Measurements from ENCODE around the gene ASCL4. TPM values are rescaled to one million over a fixed set of nuclear protein-coding genes. Genes with fewer than 3 reads are reported as not detected.
"Not testable (repeated sequence)": the region's sequence is repeated elsewhere in the genome, so short reads cannot be mapped to it uniquely, and the experiment has no call there.

Gene ASCL4
- total RNA-seq, result not detected
- total RNA-seq, result 0 reads per million in 2 donors

DNA sequence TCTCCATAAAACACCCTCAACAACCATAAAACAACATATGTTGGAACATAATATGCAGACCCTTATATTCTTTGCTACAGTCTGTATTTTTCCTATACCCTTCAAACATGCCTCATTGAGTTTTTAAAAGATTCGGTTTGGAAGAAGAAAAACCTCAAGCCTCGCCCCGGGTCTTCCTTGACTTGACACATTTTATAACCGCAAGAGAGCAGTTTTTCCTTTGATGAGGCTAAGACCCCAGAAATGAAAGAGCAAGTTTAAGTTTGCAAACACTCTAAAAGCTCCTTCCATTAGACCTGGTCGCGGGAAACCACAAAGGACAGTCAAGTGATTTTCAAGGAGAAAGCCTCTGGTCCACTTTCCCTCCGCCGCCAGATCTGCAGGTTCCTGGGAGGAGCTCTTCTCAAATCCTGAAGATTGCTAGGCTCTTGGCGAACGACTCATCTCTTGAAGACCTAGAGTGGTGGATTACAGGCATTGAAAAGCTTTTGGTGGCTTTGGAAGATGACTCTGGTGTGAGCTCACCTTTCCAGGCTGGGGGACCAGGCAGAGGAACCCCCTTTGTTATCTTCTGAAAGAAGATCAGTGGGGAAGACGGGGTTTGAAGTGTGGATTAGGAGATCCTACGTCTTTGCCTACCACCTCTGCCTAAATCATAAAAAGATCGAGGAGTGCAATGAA lies at the start of gene ASCL4:
Gene ASCL4, plus strand, starts transcription at position 356 of the 681 bp plus-strand sequence. CDS start 515 bp downstream, outside the sequence.
- ATAC-seq, result no peak
- H3K4me3 Mint-ChIP-seq, result peak within 1 kb of the TSS; percentile 73

DNA sequence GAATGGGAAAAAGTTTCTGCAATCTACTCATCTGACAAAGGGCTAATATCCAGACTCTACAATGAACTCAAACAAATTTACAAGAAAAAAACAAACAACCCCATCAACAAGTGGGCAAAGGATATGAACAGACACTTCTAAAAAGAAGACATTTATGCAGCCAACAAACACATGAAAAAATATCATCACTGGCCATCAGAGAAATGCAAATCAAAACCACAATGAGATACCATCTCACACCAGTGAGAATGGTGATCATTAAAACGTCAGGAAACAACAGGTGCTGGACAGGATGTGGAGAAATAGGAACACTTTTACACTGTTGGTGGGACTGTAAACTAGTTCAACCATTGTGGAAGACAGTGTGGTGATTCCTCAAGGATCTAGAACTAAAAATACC lies 47.2 kb upstream of the ASCL4 start:
- not testable (repeated sequence) for H3K9me3 ChIP-seq (ENCODE audit: control insufficient read depth, low read length, poor library complexity, severe bottlenecking); H3K4me3 Mint-ChIP-seq; ATAC-seq; DNase-seq; H3K36me3 Mint-ChIP-seq (ENCODE audit: low read depth); H3K4me1 Mint-ChIP-seq; H3K27ac Mint-ChIP-seq; H3K27me3 Mint-ChIP-seq

More for the DNA sequence above, at the start of gene ASCL4:
- Mint-ChIP-seq H3K27ac (no peak within 1 kb of the TSS), H3K27me3 (peaks cover 81% of the 10 kb centered on the region), H3K4me1 (peaks cover 13% of the 10 kb centered on the region), H3K36me3 (ENCODE audit: low read depth) (peaks cover 4% of the 10 kb centered on the region)
- H3K9me3 ChIP-seq (ENCODE audit: control insufficient read depth, low read length, poor library complexity, severe bottlenecking), result no peaks in the 10 kb centered on the region
- no peak for DNase-seq

DNA sequence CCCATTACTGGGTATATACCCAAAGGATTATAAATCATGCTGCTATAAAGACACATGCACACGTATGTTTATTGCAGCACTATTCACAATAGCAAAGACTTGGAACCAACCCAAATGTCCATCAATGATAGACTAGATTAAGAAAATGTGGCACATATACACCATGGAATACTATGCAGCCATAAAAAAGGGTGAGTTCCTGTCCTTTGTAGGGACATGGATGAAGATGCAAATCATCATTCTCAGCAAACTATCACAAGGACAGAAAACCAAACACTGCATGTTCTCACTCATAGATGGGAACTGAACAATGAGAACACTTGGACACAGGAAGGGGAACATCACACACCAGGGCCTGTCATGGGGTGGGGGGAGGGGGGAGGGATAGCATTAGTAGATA lies 46.8 kb upstream of the ASCL4 start:
- H3K4me1 Mint-ChIP-seq; H3K27me3 Mint-ChIP-seq; H3K9me3 ChIP-seq (ENCODE audit: control insufficient read depth, low read length, poor library complexity, severe bottlenecking); ATAC-seq; H3K4me3 Mint-ChIP-seq; DNase-seq; H3K27ac Mint-ChIP-seq; H3K36me3 Mint-ChIP-seq (ENCODE audit: low read depth): not testable (repeated sequence)

GRCh38 chr12:107730618-107731341 lies 43.7 kb upstream of the ASCL4 start:
- H3K4me3 Mint-ChIP-seq, result no peak overlapping the region
- ATAC-seq (no peak), DNase-seq (no peak)
- H3K4me1 Mint-ChIP-seq, result no peaks in the 10 kb centered on the region
- H3K27me3 Mint-ChIP-seq, result no peaks in the 10 kb centered on the region
- H3K27ac Mint-ChIP-seq, result no peak overlapping the region
- H3K36me3 Mint-ChIP-seq (ENCODE audit: low read depth), result peaks cover 10% of the 10 kb centered on the region
- H3K9me3 ChIP-seq (ENCODE audit: control insufficient read depth, low read length, poor library complexity, severe bottlenecking), result no peaks in the 10 kb centered on the region

DNA sequence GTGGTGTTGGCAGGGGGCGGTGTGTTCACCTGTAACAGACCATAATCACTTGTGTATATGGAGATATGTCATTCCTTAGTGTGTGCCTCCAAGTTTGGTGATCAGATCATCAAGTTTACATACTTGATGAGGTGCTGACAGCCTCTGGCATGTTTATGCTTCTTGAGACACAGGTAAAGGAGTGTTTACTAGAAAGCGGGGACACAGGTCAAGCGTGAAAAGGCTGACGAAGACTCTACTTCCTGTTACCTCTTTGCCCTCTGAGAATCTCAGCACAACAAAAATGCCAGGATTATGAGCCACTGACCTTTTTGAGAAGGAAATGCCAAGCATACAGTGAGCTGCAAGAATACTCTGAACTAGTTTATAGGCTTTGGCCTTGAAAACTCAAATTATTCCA lies 43.1 kb upstream of the ASCL4 start:
- peaks cover 13% of the 10 kb centered on the region for H3K36me3 Mint-ChIP-seq (ENCODE audit: low read depth)
- peak; percentile 54 for ATAC-seq

DNA sequence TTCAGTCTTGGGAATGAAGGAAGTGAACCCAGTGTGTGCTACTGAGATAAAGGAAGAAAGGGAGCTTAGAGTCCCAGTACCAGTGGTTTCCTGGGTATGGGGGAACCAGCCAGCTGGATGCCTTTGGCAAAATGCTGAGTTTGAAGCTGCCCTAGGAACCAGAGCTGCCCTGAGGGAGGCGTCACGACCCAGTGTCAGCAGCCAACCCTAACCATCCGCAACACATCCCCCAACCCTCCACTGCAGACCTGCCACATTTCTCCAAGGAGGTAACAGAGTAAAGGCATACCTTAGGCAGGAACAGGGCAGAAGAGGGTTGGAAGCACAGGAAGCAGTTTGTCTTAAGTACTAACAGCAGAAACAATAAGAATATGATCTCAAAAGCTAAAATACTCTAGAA lies 42.1 kb upstream of the ASCL4 start:
- Mint-ChIP-seq H3K27me3 (no peaks in the 10 kb centered on the region), H3K4me1 (peaks cover 7% of the 10 kb centered on the region), H3K36me3 (ENCODE audit: low read depth) (peaks cover 20% of the 10 kb centered on the region), H3K27ac (peak overlapping the region; percentile 32), H3K4me3 (no peak overlapping the region)
- ATAC-seq (no peak), DNase-seq (no peak)
- no peaks in the 10 kb centered on the region for H3K9me3 ChIP-seq (ENCODE audit: control insufficient read depth, low read length, poor library complexity, severe bottlenecking)

More for the DNA sequence above, 43.1 kb upstream of the ASCL4 start:
- Mint-ChIP-seq H3K4me1 (peaks cover 3% of the 10 kb centered on the region), H3K27ac (no peak overlapping the region), H3K27me3 (no peaks in the 10 kb centered on the region), H3K4me3 (no peak overlapping the region)
- no peaks in the 10 kb centered on the region for H3K9me3 ChIP-seq (ENCODE audit: control insufficient read depth, low read length, poor library complexity, severe bottlenecking)
- no peak for DNase-seq

DNA sequence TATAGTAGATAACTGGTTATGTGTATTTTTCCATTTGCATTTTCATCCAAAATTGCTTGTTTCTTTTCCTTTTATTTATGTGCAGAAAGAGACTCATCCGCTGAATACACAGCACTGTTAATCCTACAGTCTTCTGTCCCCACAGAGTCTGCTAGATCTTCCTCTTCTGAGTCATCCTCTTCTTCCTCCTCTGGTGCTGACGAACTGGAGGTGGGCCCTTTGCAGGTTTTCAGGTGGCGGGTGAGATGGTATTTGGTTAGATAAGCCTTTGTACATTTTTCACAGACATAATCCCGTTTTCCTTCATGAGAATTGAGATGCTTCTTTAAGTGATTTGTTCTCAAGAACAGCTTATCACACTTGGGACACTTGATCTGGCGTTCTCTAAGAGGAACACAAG lies 40.4 kb upstream of the ASCL4 start:
- no peaks in the 10 kb centered on the region for H3K27me3 Mint-ChIP-seq
- ATAC-seq (no peak), DNase-seq (no peak)
- H3K4me1 Mint-ChIP-seq, result peaks cover 7% of the 10 kb centered on the region
- no peak overlapping the region for H3K4me3 Mint-ChIP-seq
- H3K36me3 Mint-ChIP-seq (ENCODE audit: low read depth), result peaks cover 26% of the 10 kb centered on the region
- no peak overlapping the region for H3K27ac Mint-ChIP-seq
- H3K9me3 ChIP-seq (ENCODE audit: control insufficient read depth, low read length, poor library complexity, severe bottlenecking), result no peaks in the 10 kb centered on the region

GRCh38 chr12:107735763-107736162 lies 38.7 kb upstream of the ASCL4 start:
- Mint-ChIP-seq H3K27ac (peak overlapping the region; percentile 68), H3K27me3 (no peaks in the 10 kb centered on the region), H3K36me3 (ENCODE audit: low read depth) (peaks cover 29% of the 10 kb centered on the region), H3K4me3 (no peak overlapping the region), H3K4me1 (peaks cover 7% of the 10 kb centered on the region)
- no peaks in the 10 kb centered on the region for H3K9me3 ChIP-seq (ENCODE audit: control insufficient read depth, low read length, poor library complexity, severe bottlenecking)
- DNase-seq (no peak), ATAC-seq (no peak)

GRCh38 chr12:107736914-107737313 lies 37.6 kb upstream of the ASCL4 start:
- Mint-ChIP-seq H3K36me3 (ENCODE audit: low read depth) (peaks cover 33% of the 10 kb centered on the region), H3K27ac (peak overlapping the region; percentile 68), H3K4me1 (peaks cover 7% of the 10 kb centered on the region), H3K4me3 (no peak overlapping the region), H3K27me3 (no peaks in the 10 kb centered on the region)
- ATAC-seq (peak; percentile 84), DNase-seq (no peak)
- no peaks in the 10 kb centered on the region for H3K9me3 ChIP-seq (ENCODE audit: control insufficient read depth, low read length, poor library complexity, severe bottlenecking)

- Mint-ChIP-seq H3K4me1 (peaks cover 5% of the 10 kb centered on the region), H3K36me3 (ENCODE audit: low read depth) (peaks cover 7% of the 10 kb centered on the region), H3K27ac (no peak overlapping the region), H3K4me3 (no peak overlapping the region), H3K27me3 (no peaks in the 10 kb centered on the region)
- ATAC-seq (no peak), DNase-seq (no peak)
- H3K9me3 ChIP-seq (ENCODE audit: control insufficient read depth, low read length, poor library complexity, severe bottlenecking), result no peaks in the 10 kb centered on the region
Measured at GRCh38 chr12:107748472-107748871, 26.0 kb upstream of the ASCL4 start.

- ATAC-seq, result no peak
- H3K9me3 ChIP-seq (ENCODE audit: control insufficient read depth, low read length, poor library complexity, severe bottlenecking), result no peaks in the 10 kb centered on the region
- Mint-ChIP-seq H3K4me1 (peaks cover 5% of the 10 kb centered on the region), H3K27ac (no peak overlapping the region), H3K36me3 (ENCODE audit: low read depth) (peaks cover 6% of the 10 kb centered on the region), H3K27me3 (no peaks in the 10 kb centered on the region), H3K4me3 (no peak overlapping the region)
- no peak for DNase-seq
Measured at GRCh38 chr12:107749083-107749482, 25.4 kb upstream of the ASCL4 start.

GRCh38 chr12:107759410-107759809 lies 15.1 kb upstream of the ASCL4 start:
- H3K27ac Mint-ChIP-seq, result peak overlapping the region; percentile 86
- DNase-seq, result no peak
- no peaks in the 10 kb centered on the region for H3K27me3 Mint-ChIP-seq
- no peaks in the 10 kb centered on the region for H3K36me3 Mint-ChIP-seq (ENCODE audit: low read depth)
- ATAC-seq, result no peak
- H3K4me3 Mint-ChIP-seq, result peak overlapping the region; percentile 92
- H3K4me1 Mint-ChIP-seq, result peaks cover 21% of the 10 kb centered on the region
- H3K9me3 ChIP-seq (ENCODE audit: control insufficient read depth, low read length, poor library complexity, severe bottlenecking), result no peaks in the 10 kb centered on the region

DNA sequence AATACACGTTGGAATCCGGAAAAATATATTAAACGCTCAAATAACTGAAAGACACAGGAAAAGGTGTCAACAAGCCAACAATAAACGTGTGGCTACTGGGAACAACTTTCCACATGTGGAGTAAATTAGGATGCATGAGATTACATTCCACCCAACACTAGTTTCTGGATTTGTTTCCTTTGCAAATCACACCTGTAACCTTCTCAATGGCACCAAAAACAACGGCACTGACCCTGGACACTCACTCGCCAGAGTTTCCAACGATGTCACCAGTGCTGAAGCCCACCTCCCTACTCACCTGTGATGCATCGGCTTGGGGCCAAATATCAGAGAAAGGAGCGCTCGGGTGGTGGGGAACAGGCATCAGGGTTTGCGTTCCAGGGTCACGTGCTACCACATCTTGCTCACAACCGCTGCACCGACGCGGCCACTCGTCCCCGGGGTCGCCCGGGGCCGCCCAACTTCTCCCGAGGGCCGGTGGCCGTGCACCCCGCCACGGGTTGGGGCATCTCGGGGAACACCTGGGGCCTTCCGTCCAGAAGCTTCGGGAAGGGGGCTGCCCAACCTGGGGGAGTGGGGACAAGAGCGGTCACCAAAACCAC lies 14.2 kb upstream of the ASCL4 start:
- H3K27ac Mint-ChIP-seq, result peak overlapping the region; percentile 86
- ATAC-seq, result peak; percentile 22
- peak in 2 of 3 donors; percentile 21 to 26 for DNase-seq
- H3K4me1 Mint-ChIP-seq, result peaks cover 21% of the 10 kb centered on the region
- no peaks in the 10 kb centered on the region for H3K27me3 Mint-ChIP-seq
- H3K9me3 ChIP-seq (ENCODE audit: control insufficient read depth, low read length, poor library complexity, severe bottlenecking), result no peaks in the 10 kb centered on the region
- no peaks in the 10 kb centered on the region for H3K36me3 Mint-ChIP-seq (ENCODE audit: low read depth)
- H3K4me3 Mint-ChIP-seq, result peak overlapping the region; percentile 92

Measured in T-helper 17 cell (primary cell).